HG03045 (cell line): ENCODE results near the gene GJA10.

Experiments
- ATAC-seq: cut with Tn5 transposase; IDR thresholded peaks from one replicate; pipeline ENCODE4 v1.9.1; 2021; ENCODE audit warnings: mild to moderate bottlenecking, moderate library complexity; ENCODE audit not compliant: unreplicated experiment

Gene GJA10

GRCh38 chr6:89942601-89943000 lies 48.3 kb downstream of the GJA10 start:
- no peak for ATAC-seq

- ATAC-seq: no peak
Measured at GRCh38 chr6:89944181-89944755, 50.0 kb downstream of the GJA10 start.

DNA sequence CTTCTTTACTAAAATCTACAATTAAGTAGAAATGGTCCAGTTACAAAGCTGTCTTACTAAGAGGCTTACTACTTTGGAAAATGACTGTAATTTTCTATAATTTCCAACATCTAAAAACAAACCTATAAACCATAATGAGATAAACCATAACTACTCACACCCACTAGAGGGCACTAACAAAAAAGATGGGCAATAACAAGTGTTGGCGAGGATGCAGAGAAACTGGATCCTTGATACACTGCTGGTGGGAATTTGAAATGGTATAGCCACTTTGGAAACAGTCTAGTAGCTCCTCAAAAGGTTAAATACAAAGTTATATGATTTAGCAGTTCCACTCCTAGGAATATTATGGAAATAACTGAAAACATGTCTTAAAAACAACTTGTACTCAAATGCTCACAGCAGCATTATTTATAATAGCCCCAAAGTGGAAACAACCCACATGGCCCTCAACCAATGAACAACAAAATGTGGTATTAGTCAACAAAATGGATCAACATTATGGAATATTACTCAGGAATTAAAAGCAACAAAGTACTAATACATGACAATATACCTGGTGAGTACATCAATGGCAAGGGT lies 50.6 kb downstream of the GJA10 start:
- ATAC-seq: no peak
